HG03442 (cell line): ENCODE results near the gene KDELR1.
"Not testable (repeated sequence)": the region's sequence is repeated elsewhere in the genome, so short reads cannot be mapped to it uniquely, and the experiment has no call there.

ENCODE experiments used
- ATAC-seq: cut with Tn5 transposase; IDR thresholded peaks from one replicate; pipeline ENCODE4 v1.9.1; 2021; ENCODE audit warnings: mild to moderate bottlenecking, moderate library complexity; ENCODE audit not compliant: unreplicated experiment

Gene KDELR1

DNA sequence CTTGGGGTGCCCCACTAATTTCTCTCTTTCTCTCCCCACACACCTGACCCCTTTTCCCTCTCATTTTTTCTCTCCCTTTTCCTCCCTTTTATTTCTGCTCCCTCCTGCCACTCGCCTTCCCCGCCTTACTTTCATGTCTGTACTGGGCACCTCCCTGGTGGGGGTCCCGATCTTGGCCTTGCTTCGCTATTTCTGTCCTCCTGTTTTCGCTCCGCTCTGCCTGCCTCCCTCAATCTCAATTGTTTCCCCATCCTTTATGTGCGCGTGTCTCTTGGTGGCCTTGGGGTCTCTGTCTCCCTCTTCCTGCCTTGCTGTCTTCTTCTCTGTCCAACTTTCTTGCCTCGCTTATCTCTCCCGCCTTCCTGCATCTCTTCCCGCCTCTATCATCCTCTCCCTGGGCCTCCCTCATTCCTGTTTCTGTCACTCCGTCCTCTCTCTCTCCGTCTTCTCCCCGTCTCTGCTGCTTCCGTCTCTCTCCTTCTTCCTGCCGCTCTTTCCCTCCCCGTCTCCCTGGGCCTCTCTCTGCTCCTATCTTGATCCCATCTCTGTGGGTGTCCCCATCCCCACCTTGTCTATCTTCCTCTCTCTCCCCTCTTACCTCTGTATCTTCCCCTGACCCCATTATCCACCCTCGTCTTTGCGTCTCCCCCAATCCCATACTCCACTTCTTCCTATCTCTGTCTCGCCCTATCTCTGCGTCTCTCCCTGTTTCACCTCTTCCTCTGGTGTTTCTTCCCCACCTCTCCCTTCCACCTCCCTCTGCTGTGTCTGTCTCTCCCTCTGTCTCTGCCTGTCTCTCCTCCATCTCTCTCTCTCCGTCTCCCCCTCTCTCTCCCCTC lies 6.1 kb upstream of the KDELR1 start:
- no peak for ATAC-seq

DNA sequence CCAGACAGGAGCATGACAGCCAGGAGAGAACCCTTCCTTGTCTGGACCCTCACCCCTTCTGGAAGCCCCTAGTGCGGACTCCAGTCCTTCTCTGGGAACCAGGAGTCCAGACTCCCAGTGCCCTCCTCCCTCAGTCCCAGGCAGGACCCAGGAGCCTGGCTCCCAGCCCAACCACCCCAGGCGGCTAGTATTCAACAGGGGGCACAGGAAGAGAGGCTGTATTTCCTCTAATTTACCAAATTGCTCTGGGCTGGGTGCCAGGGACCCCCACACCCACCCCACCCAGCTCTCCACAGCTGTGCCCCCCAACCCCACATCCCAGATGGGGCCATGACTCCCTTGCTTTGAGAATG lies 5.4 kb upstream of the KDELR1 start:
- no peak for ATAC-seq

DNA sequence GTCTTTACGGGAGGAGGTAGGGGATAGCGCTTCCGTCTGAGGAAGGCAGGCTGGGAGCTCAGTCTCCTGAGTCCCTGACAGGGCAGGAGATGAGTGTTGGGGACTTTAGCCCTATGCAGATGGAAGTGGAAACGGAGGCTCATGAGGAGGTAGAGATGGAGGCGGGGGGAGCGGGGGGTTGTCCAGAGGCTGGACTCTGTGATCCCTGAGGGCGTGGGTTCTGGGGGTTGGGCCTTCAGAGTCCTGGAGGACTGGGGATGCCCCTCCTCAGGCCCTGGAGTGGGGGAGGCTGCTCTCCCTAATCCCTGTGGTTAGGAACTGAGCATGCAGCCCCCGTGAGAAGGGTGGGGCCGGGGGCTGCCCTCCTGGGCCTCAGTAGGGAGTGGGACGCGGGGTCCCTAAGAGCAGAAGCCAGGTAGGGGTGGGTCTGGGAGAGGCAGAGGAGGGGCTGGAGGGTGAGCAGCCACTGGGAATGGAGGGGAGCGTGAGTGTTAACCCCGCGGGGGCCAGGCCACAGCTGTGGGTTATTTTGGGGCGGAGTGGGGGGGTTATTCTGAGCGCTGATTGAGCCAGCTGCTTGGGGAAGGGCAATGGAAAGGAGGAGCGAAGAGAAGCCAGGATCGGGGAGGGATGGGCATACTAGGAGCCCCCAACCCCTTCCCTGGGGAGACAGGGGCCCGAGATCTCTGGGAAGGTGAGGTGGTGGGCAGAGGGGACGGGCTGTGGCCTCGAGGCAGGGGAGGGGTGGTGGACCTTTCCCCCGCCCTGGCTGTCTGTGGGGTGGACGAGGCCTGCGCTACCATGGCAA lies 4.9 kb upstream of the KDELR1 start:
- ATAC-seq, result no peak

DNA sequence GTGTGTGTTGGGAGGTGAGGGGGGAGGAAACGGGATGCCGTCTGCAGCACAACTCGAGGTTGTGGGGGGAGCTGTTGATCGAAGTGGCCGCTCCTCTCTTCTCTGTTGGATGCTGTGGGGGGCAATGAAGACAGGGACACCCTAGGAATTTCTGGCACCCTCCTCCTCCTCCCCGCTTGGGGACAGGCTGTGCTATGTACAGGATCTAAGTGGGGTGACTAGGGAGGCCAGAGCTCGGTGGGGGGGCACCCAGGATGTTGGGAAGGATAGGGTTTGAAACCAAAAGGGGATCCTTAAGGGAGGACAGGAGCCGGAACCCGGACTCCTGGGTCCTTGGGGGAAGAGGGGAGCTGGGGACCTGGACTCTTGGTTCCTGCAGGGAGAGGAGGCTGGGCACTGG lies 4.1 kb upstream of the KDELR1 start:
- ATAC-seq, result no peak

DNA sequence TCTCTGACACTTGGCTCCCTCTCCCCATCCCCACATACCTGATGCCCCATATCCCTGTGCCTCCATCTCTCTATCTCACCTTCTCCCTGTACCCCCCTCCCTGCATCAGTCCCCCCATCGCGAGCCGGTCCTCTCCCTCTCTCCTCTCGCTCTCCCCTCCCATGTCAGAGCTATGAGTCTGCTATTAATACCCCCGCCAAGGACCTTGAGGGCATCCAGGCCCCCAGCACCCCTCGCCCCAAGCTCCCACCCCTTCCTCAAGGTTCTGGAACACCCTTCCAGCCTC lies 3.8 kb upstream of the KDELR1 start:
- ATAC-seq, result no peak

DNA sequence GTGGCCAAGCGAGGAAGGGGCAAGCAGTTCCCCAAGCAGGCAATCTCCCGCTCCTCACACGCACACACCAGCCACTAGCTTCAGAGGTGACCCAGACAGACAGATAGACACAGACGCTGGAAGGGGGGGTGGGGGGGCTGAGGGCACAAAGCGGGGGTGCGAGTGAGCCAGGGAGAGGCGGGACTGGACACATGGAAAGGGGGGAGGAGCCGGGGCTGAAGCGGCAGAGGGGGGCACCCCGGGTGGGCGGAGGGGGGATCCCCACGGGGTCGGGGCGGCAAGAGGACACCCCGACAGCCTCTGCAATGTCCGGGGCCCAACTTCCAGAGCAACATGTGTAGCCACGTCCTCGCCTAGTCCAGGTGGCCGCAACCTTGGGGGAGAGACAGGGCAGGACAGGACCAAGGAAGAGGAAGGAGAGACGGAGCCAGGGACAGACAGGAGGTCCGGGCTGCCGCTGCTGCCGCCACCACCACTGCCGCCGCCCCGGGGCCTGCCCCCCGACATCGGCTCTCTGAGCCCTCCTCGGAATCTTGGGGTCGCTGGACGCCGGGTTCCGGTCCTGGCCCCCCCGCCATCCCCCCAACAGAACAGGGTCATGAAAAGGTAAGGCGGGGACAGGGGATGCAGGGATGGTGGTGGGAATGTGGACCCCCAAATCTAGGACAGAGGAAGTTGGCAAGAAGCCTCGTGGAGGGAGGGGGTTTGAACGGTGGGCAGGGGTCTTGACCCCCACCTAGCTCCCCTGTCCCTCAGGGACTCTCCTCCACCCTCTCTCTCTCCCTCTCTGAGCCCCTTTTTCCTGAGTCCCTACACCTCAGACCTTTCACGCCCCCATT lies 3.2 kb upstream of the KDELR1 start:
- ATAC-seq, result no peak

DNA sequence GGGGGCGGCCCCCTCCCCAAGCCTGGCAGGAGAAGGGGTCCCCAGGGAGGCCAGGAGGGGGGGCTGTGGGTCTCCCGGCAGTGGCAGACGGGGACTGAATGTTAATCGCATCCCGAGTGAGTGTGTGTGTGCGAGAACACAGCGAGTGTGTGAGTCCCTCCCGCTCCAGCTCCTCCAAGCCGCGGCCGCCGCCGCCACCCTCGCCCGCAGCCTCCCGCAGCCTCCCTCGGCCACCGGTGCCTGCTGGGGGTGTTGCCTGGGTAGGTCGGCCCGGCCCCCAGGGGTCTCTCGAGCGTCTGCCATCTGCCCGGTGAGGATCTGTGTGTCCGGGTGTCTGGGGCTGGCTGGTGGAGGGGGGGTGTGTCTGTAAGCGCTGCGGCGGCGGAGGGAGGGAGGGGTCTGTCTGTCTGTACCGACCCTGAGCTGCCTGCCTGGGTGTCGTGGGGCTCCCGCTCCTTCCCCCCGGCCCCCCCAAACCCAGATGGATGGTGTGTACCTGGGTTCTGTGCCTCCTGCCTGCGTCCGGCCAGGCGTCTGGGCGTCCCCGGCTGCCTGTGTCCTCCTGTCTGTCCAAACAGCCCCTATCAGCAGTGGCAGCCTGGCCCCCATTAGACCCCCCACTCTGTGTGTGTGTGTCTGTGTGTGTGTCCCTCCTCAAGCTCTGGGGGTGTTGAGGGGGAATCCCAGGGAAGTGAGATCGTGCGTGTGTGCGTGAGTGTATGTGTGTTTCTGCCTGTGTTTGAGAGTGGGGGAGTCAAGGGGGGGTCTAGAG lies 2.4 kb upstream of the KDELR1 start, which contains the start of gene GRIN2D:
Gene GRIN2D, plus strand, starts transcription at position 110 of the 772 bp plus-strand sequence. CDS start 4,725 bp downstream, outside the sequence.
- no peak for ATAC-seq

DNA sequence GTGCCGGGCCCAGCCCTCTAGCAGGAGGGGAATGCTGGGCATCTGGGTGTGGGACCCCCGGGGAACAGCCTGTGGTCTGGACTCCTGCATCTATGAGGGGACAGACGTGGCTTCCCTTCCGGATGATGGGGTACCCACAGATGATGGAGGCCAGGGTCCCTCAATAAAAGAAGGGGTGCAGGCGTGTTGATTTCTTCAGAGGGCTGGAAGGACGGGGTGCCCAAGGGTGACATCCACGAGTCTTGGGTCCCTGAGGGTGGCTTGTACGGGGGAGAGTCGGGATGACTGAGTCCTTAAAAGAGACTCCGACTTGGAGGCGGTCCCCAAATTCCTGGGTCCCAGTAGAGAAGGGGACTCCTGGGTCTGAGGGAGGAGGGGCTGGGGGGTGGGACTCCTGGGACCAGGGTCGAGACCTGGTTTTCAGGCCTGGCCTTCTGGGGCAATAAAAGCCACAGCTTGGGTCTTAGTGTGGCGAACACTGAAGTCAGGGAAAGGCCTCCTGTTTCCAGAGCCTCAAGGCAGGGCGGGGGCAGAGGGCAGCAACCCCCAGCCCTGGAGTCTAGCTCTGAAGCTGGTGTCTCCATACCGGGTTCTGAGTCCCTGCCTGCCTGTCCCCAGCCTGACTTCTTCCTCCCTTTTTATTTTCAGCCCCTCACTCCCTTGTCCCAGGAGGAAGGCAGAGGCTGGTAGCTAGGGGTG lies 1.7 kb upstream of the KDELR1 start:
- ATAC-seq, result no peak

DNA sequence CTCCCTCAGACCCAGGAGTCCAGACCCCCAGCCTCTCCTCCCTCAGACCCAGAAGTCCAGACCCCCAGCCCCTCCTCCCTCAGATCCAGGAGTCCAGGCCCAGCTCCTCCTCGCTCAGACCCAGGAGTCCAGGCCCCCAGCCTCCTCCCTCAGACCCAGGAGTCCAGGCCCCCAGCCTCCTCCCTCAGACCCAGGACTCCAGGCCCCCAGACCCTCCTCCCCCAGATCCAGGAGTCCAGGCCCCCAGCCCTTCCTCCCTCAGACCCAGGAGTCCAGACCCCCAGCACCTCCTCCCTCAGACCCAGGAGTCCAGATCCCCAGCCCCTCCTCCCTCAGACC lies 624 bp upstream of the KDELR1 start:
- not testable (repeated sequence) for ATAC-seq

DNA sequence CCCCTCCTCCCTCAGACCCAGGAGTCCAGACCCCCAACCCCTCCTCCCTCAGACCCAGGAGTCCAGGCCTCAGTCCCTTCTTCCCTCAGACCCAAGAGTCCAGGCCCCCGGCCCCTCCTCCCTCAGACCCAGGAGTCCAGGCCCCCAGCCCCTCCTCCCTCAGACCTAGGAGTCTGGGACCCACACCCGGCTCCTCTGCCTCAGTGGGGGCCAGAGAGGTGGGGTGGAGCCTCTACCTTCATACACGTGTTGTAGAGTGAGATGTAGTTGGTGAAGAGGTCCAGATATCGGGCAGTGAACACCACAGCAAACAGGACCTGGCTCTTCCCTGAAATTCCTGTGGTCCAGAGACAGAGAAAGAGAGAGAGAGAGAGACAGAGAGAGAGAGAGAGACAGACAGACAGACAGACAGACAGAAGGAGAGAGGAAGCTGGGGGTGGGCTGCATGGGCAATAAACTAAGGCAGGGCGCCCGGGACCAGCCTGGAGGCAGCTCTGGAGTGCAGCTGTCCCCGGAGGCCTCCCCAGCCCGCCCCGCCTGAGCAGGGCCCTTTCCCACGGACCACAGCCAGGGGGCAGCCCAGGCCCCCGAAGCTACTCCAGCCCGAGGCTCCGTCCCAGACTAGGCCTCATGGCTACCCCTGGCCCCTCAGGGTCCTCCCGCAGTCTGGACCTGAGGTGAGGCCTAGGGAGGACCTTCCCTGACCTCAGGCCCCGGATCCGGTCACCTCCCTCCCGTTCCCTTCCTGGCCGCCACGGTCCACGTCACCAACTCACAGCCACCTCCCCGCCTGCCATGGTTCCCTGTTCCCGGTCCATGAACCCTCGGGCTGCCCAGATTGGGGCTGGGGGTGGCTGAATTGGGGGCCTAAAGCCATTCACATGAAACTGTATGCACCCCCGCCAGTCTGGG lies 907 bp downstream of the KDELR1 start:
- ATAC-seq, result peak; percentile 34

DNA sequence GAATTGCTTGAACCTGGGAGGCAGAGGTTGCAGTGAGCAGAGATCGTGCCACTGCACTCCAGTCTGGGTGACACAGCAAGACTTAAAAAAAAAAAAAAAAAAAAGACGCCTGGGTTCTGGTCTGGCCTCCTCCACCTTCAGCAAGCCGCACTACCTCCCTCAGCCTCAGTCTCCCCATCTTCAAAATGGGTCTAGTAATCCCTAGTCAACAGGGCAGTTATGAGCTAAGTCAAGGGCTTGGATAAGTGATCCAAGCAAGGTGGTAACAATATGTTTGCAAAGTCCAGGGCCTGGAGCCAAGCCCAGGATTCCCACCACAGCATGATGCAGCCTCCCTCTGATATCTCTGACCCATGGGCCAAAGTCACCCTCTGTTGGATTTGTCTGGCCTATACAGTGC lies 4.4 kb downstream of the KDELR1 start:
- ATAC-seq, result no peak

DNA sequence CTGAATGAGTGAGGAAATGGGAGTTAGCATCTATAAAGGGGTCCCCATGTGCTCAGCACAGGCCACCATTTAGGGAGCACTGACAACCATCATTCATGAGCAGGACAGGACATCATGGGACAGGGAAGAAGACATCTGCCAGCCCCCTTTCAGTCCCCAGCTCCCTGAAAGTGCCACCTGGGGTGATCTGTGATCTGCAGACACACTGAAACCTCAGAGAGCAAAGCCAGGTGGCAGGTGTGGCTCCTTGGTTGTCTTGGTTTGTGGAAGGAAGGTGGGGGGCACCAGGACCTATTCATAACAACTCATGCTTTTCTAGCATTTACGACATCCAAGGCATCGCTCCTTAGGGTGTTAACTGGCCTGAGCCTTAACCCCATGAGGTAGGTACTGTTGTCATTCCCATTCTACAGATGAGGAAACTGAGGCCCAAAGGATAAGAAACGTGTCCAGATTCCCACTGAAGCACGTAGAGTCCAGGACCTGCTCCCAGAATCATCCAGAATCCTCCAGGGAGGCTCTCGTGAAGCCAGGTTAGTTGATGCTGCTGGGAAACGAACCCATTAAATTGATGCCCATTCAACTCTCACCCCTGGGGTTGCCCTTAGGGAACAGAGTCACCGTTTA lies 5.8 kb downstream of the KDELR1 start:
- ATAC-seq, result no peak

DNA sequence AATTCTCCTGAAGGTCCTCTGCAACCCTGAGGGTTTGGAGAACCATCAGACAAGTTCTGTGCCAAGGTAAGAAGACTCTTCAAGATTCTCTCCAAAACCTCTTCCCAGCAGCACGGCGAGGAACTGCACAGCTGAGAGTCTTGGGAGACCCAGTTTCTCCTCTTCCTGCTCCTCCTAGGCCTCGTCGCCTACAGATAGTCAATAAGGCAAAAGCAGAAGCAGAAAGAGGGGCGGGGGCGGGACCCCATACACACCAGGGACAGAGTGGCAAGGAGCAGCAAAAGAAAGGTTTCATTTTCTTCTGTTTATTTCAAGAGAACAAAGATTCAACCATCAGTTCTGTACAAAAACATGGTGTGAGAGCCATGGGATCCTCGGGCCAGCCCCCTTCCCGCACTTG lies 9.1 kb downstream of the KDELR1 start:
- no peak for ATAC-seq

DNA sequence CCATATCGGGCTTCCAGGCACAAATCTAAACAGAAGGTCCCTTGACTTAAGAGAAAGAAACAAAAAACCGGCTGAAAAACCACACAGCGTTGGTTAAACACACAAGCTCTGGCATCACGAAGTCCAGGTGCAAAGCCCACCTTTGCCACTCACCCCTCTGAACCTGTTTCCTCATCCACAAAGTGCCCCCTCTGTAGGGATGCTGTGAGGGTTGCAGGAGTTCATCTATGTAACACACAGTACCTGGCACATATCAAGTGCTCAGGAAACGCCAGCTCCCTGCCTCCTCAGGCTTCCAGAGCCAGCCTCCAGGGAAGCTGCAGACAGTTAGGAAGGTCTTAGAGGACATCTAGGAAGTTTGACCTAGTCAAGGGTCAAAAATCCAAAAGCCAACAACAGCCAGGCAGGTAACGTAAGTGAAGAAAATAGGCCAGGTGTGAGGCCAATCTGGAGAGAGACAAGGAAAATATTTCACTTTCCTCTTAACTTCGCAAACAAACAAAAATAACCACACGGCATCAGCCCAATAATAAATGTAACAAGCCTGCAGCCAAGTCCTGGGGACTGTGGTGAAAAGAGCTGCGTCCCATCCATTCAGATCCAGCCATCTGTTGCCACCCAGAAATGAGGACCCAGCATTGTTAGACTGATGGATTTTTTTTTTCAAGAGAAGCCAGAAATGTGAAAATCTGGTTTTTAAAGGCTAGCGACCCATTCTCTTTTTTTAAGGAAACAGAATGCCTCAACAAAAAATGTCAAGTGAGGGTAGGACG lies 10.0 kb downstream of the KDELR1 start:
- ATAC-seq, result no peak

DNA sequence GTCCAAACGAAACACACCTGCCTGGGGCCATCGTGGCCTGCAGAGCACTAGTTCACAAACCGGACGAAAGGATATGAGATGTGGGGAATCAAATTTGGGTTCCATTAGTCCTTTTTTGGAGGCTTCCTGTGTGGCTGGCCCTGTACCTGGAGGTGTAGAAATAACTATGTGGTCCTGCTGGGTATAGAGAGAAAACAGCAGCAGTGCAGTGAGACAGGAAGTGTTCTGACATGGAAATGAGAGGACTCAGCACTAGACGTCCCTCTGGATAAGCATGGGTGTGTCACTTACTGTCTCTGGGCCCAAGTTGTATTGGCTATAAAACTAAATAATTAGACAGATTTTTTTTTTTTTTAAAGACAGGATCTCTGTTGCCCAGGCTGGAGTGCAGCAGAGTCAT lies 12.3 kb downstream of the KDELR1 start:
- no peak for ATAC-seq

DNA sequence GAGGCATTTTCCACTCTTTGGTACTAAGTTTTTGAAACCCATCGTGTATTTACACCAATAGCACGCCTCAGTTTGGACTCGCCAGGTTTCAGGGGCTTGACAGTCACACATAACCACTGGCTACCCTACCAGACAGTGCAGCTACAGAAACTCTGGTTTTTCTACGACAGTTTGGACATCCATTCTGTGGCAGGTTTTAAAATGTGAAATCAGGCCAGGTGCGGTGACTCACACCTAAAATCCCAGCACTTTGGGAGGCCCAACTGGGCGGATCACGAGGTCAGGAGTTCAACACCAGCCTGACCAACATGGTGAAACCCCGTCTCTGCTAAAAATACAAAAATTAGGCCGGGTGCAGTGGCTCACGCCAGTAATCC lies 13.2 kb downstream of the KDELR1 start:
- ATAC-seq, result no peak

DNA sequence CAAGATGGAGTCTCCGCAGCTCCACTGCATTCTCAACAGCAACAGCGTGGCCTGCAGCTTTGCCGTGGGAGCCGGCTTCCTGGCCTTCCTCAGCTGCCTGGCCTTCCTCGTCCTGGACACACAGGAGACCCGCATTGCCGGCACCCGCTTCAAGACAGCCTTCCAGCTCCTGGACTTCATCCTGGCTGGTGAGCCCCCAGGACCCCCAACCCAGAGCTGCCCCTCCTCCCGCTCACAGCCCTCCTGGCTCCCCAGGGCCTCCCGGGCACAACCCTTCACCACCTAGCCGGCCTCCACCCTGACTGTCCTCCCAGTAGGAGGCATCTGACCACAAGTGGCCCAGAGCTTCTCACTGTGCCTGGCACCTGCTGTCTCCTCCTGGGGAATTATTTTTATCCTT lies 17.8 kb downstream of the KDELR1 start:
- ATAC-seq, result no peak

DNA sequence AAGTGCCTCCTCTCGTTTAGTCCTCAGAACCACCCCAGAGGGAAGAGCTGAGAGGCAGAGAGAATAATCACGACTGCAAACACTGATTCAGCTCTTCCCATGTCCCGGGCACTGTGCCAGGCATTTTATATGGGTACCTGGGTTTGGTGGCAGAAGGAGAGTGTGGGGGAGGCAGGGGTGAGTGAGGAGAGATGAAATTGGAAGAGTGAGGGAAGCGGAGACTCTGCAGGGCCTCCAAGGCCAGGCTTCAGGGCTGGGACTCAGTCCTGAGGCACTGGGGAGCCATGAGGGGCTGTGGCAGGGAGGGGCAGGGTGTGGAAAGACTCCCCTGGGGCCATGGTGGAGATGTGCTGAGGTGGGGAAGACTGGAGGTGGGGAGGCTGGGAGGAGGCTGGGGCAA lies 18.4 kb downstream of the KDELR1 start:
- no peak for ATAC-seq
